ENCODE measurements around the gene FBLN2.

DNA sequence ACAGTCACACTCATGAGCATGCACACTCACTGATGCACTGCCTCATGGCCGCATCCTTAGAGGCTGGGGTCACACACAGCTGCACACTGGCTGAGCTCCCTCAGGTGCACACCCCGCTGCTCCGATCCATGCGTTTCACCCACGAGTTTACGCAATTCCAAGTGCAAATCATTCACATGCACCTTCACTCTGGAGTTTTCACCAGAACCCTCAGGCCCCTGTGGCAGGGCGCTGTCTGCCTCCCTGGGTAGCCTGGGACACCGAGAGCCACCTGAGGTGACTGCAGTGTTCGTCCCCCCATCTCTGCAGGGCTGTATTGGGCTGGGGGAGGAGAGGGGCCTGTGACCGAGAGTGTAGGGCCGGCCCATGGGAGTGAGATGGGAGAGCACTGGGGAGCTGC, 134.8 kb downstream of the FBLN2 start:
- no peak for TF ChIP-seq CTCF (IDR thresholded peaks at IDR 0.05)
- TF ChIP-seq POLR2A (IDR thresholded peaks at IDR 0.05), result no peak

Measured in gastroesophageal sphincter (tissue), 3 donors.